Caki2 (cell line): ENCODE measurements around the gene TBC1D24. TPM values are rescaled to one million over a fixed set of nuclear protein-coding genes. Genes with fewer than 3 reads are reported as not detected.
"Not testable (repeated sequence)": the region's sequence is repeated elsewhere in the genome, so short reads cannot be mapped to it uniquely, and the experiment has no call there.

Source experiments
- DNase-seq: peaks from one replicate; pipeline ENCODE4 v3.0.0-alpha.2; 2015; ENCODE audit warnings: low read depth
- in situ Hi-C: cut with HindIII; loops from 2 replicates; pipeline ENCODE4 v1.10.0; 2016; ENCODE audit warnings: low sequenced_read_pairs, low pct_unique_long_range_greater_than_20kb, mixed read lengths
- total RNA-seq: library from RNA; depleted of rRNA; stranded (reverse); fragments of >200 nt; shearing (Covaris generic); gene quantifications from 2 replicates; pipeline ENCODE4 v1.2.3, GENCODE V29; 2014; ENCODE audit warnings: low replicate concordance

The TBC1D24 gene
- total RNA-seq, 1 experiment from 2014 or later = 9.5 TPM

- in situ Hi-C loops = no loop called here
- DNase-seq = no peak
Observed at GRCh38 chr16:2475413-2476344, 752 bp downstream of the TBC1D24 start.

GRCh38 chr16:2476345-2476720 is 1.4 kb downstream of the TBC1D24 start:
- no peak for DNase-seq
- in situ Hi-C loops = no loop called here

GRCh38 chr16:2476741-2477140 is 1.8 kb downstream of the TBC1D24 start:
- in situ Hi-C loops = no loop called here
- DNase-seq = no peak

GRCh38 chr16:2477327-2477726 is 2.4 kb downstream of the TBC1D24 start:
- in situ Hi-C loops = no loop called here
- no peak for DNase-seq

GRCh38 chr16:2478279-2478678 is 3.4 kb downstream of the TBC1D24 start:
- DNase-seq = no peak
- in situ Hi-C loops = no loop called here

- DNase-seq, in situ Hi-C loops: not testable (repeated sequence)
Observed at GRCh38 chr16:2479996-2480395, 5.1 kb downstream of the TBC1D24 start.

- in situ Hi-C loops = no loop called here
- no peak for DNase-seq
Observed at GRCh38 chr16:2480948-2481347, 6.0 kb downstream of the TBC1D24 start.

GRCh38 chr16:2481676-2482075 is 6.7 kb downstream of the TBC1D24 start:
- in situ Hi-C loops = no loop called here
- no peak for DNase-seq

- no peak for DNase-seq
- in situ Hi-C loops = no loop called here
Observed at GRCh38 chr16:2482249-2482648, 7.3 kb downstream of the TBC1D24 start.

- DNase-seq = no peak
- in situ Hi-C loops = no loop called here
Observed at GRCh38 chr16:2482708-2483534, 8.0 kb downstream of the TBC1D24 start.

GRCh38 chr16:2483939-2484897 is 9.3 kb downstream of the TBC1D24 start:
- no peak for DNase-seq
- in situ Hi-C loops = no loop called here

- no peak for DNase-seq
- in situ Hi-C loops = no loop called here
Observed at GRCh38 chr16:2484898-2485508, 10.1 kb downstream of the TBC1D24 start.

GRCh38 chr16:2485811-2486507 is 11.0 kb downstream of the TBC1D24 start:
- DNase-seq = no peak
- in situ Hi-C loops = no loop called here

- in situ Hi-C loops = no loop called here
- DNase-seq = no peak
Observed at GRCh38 chr16:2486645-2487516, 12.0 kb downstream of the TBC1D24 start.

- in situ Hi-C loops = no loop called here
- no peak for DNase-seq
Observed at GRCh38 chr16:2487517-2487842, 12.6 kb downstream of the TBC1D24 start.

GRCh38 chr16:2487903-2488531 is 13.1 kb downstream of the TBC1D24 start:
- no peak for DNase-seq
- in situ Hi-C loops = no loop called here
